CD4-positive, alpha-beta T cell treated with Interleukin-6 for 4 hours (primary cell): ENCODE measurements around the gene NAGA.
"Not testable (repeated sequence)": the region's sequence is repeated elsewhere in the genome, so short reads cannot be mapped to it uniquely, and the experiment has no call there.

Source experiments
- DNase-seq: peaks from one replicate; pipeline ENCODE4 v3.0.0-alpha.2; 2020; ENCODE audit warnings: mixed read lengths

Gene NAGA

DNA sequence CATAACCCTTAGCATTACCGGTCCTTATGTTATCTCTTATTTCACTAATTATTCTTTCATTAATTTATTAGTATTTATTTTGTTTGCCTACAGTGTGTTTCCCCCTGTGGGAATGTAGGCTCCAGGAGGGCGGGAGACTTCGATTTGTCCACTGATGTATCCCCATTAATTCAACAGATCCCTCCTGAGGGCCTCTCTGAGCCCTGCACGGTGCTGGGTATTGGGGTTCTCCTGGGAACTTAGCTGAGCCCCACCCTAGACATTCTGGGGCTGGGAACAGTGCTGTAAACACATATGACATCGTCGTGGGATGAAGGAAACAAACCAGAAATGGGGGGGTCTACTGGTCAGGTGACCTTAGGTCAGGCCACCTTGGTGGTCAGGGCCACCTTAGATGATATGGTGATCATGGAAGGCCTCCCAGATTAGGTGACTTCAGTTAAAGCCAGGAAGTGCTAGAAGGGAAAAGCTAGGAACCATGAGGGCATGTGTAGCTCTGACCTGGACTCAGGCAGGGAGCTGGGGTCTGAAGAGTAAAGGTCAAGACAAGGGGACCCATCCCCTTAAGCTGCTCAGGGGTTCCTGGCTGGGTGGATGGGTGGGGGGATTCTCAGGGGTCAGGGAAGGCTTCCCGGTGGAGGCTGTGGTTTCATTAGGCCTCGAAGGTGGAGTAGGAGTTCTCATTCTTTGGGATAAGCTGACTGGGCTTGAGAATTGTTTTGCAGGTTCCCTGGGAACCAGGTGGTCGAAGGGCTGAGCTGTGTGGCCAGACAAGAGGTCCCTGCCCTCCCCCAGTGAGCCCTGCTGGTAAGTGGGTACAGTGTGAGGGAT is 4.4 kb upstream of the NAGA start:
- DNase-seq: no peak

DNA sequence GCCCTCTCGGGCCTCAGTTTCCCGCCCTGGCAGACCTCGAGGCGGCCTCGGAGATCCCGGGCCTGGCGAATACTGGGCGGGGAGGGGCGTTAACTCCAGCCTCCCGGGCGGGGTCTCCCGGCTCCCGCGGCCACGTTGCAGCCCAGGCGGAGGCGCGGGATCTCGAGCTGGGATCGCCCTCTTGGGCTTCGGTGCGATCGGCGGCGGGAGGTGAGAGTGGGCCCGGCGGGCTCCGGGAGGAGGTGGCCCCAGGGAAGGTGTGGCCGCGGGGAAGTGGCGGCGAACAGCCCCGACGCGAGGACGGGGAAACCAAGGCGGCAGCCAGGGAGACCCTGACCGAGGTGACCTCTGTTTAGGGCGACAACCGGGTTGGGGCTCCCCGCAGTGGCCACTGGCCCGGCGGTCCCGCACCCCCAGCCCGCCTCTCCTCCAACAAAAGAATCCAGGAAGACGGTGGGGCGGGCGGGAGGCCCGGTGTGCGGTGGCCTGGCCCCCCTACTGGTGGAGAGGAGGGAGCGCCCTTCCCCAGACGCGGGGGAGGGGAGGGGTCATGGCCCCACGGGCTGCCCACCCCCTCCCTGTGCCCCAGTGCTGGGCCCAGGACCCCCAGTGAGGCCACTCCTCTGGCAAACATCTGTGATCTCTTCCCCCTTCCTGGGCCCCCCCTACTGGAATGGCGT is 3.7 kb upstream of the NAGA start, which contains the start of gene PHETA2:
Gene PHETA2 (plus strand): TSS at position 117 of the 680 bp plus-strand sequence. CDS start 3,046 bp downstream, outside the sequence.
- peak; percentile 72 for DNase-seq

DNA sequence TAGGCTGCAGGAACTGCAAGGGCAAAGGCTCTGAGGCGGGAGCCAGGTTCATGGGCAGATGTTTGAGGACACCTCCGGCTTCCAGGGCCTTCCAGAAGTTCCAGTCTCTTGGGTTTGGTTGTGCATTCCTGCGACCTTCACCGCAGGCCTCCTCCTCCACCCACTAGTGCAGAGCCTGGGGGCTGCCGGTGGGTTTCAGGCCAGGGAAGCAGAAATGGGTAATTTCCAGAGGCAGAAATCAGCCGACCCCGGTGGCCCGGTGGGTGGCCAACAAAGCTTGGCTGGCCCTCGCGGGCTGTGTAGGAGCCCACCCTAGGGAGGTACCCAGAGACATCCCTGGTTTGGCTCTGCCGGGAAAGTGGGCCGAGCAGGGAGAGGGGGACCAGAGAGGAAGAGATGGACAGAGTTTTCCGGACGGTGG is 3.0 kb upstream of the NAGA start:
- no peak for DNase-seq

DNA sequence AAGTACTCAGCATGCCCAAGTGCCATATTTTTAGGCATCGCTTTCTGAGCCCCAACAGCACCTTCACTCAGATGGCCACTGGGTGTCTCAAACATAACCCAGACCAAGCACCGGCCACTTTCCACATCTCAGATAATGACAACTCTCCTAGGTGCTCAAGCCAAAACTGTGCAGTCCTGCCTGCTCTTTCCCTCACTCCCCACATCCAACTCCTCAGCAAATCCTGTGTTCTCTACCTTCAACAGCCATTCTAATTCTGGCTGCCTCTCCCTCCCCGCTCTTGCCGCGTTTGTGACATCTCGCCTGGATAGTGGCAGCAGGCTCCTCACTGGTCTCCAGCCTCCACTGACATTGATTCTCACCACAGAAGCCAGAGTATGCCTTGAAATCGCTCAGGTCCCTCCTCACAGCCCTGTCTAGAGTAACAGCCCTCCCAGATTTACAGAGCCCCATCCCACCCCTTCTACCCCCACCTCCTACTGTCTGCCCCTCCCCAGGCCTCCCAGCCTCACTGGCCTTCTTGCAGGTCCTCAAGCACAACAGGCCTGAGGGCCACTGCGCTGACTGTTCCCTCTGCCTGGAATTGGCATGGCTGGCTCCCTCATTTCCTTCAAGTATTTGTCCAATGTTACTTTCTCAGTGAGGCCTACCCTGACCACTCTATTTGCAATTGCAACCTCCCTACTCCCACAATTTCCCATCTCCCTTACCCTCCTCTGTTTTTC is 2.2 kb upstream of the NAGA start:
- no peak for DNase-seq

- not testable (repeated sequence) for DNase-seq
These were observed 896 bp upstream of the NAGA start for GRCh38 chr22:42071508-42071907.

DNA sequence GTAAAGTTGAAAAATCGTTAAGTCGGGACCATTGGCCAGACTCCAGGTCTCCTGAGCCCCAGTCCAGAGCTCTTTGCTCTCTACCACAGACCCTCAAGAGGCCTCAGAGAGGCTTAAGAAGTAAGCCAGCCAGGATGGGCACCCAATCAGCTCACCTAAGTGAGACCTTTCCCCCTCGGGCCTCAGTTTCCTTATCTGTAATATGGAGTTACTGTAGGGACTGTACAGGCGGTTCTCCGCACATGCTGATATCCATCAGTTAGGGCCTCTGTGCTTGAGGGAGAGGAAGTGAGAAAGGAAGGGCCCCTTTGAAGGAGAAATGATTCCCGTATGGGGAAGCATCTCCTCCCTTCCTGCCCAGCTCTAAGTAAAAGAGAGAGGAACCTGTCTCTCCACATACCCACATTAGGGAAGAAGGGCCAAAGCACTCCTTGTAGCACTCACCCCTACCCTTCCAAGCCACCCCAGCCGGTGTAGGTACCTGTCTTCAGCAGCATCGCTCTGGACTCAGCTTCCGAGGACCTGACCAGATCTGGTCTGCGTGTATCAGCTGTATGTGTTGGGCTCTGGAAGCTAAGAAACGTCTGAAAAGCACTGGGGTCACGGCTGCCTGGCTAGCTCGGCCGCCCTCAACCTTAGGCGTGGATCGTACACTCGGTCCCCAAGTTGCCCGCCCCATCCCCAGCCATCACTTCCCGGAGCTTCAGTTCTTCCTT is 653 bp downstream of the NAGA start:
- DNase-seq: no peak

DNA sequence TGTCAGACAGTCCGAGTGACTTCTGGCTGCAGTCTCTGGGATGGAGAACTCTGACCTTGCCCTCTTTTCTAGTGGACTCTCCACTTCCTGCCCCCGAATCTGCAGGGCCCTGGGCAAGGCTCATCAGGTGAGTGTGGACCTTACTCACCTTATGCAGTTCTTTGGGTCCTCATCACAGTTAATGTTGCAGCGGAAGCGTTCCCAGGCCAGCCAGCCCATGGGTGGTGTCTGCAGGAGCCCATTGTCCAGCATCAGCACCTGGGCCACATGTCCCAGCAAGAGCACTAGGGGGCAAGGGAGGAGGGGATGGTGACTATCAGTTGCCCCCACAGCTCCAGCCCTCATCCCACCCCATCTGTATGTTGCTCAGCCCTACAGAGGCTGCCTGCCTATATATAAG is 2.3 kb downstream of the NAGA start:
- no peak for DNase-seq

DNA sequence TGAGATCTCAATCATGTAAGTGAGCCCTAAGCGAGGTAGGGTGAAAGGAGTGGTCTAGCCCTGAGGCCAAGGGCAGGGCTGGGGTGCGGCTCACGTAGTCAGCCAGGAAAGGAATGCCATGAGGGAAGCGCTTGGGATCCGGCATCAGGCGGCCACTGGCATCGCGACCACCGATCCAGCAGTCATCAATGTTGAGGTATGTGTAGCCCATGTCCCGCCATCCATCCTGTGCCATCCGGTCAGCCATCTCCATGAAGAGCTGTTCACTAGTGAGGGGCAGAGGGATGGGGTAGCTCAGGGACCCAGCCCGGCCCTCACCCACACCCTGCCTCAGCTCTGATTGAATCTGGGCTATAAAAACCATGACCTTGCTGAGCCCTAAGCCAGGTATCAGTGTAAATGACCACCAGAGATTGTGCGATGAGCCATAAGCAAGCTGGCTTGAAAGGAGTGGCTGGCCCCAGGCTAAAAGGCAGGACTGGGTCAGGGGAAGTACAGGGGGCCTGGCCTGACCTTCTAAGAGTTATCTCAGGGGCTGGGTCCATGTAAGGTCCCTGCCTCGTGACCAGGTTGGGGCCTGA is 2.9 kb downstream of the NAGA start:
- no peak for DNase-seq

GRCh38 chr22:42066937-42067336 is 3.7 kb downstream of the NAGA start:
- no peak for DNase-seq

DNA sequence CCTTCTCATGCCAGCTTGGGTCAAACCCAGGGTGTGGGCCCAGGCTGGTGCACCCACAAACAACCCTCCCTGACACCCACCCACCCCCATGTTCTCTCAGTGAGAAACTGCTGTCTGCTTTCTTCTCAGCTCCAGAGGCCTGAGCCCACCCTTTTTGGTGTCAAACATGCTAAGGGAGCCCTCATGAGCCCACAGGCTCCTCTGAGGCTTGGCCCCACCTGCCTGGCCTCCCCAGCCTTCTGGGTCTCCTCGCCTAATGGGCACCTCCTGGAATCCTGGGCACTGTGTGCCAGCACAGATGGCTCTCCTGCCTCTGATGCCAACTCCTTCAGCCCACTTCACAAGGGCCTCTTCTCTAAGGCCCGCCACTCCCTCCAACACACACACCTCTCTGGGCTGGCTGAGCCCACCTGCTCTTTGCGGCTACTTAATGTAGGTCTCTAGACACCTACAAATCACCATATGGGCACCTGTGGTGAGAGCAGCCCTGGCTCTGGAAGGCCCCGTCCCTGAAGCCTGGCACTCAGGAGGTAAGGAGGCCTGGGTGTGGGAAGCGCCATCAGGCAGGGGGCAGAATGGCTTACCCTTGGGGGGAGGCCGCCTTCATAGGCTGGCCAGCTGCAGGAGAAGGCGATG is 4.4 kb downstream of the NAGA start:
- no peak for DNase-seq

- DNase-seq: no peak
These were observed 5.0 kb downstream of the NAGA start for GRCh38 chr22:42065438-42066125.

GRCh38 chr22:42064629-42065028 is 6.0 kb downstream of the NAGA start:
- DNase-seq: no peak

DNA sequence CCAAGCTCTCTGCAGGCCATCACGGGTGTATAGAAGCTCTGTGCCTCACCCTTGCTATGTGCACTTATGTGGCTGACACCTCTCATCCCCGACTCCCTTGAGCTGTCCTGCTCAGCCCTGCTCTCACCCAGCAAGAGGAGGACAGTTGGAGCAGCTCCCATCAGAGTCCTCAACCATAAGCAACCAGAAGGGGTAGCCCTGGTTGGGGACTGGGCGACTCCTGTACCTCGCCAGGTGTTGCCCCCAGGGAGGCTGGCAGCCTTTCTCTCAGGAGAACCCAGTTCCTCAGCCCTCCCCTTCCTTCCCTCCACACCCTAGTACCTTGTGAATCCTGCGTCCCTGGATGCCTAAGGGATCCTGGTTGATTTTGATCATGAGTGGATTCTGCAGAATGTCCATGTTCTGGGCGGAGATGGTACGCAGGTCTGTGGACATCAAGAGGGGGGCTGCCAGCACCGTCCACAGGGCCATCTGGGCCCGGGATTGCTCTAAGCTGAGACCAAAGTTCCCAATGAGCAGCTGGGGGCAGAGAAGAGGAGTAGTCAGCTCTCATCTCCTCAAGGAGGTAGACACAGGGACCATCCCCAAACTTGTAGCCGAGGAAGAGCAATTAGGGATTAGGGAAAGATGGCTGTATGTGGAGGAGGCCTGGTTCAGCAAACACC is 8.0 kb downstream of the NAGA start:
- no peak for DNase-seq

DNA sequence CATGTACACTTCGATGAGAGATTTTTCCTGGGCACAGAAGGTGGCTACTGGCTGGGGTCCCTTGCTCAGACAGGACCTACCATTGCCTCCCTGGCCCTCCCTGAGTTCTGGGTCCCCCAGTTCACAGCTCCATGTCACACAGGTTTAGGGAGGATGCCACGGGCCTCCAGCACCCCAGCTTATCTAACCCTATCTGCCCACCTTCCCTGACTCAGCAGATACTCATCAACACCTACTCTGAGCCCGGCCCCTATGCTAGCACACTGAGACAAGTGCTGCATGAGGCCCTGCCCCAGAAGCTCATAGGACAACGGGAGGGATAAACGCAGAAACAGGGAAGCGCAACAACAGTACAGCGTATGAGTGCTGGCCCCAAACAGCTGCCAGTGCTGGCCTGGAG is 9.6 kb downstream of the NAGA start:
- no peak for DNase-seq

- DNase-seq: no peak
These were observed 10.1 kb downstream of the NAGA start for GRCh38 chr22:42060489-42060888.

DNA sequence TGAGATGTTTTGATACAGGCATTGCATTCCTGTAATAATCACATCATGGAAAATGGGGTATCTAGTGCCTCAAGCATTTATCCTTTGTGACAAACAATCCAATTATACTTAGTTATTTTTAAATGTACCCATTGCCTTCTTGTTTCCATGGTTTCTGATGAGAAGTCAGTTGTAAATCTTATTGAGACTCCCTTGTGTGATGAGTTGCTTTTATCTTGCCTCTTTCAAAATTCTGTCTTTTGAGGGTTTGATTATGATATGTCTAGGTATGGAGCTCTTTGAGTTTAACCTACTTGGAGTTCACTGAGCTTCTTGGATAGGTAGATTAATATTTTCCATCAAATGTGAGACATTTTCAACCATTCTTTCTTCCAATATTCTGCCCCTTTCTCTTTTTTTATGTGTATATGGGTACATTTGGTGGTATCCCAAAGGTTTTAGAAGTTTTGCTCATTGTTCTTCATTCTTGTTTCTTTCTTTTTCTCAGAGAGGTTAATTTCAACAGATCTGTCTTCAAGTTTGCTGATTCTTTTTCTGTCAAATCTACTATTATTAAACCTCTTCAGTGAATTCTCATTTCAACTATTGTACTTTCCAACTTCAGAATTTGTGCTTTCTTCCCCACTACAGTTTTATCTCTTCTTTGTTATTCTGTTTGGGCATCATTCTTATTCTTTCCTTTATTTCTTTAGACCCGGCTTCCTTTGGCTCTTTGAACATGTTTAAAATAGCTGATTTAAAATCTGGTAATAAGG is 13.7 kb downstream of the NAGA start:
- no peak for DNase-seq

DNA sequence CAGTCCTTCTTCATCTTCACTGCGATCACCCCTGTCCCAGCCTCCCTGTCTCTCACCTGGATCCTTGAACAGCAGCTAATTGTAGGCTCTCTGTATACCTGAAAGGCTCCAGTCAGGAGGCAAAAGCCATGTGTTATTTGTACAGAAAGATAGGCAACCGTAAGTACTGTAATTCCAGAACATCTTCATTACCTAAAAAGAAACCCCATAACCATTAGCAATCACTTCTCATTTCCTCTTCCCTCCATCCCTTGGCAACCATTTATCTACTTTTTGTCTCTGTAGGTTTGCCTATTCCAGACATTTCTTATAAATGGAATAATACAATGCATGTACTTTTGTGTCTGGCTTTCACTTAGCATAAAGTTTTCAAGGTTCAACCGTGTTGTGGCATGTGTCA is 17.8 kb downstream of the NAGA start:
- DNase-seq: no peak

DNA sequence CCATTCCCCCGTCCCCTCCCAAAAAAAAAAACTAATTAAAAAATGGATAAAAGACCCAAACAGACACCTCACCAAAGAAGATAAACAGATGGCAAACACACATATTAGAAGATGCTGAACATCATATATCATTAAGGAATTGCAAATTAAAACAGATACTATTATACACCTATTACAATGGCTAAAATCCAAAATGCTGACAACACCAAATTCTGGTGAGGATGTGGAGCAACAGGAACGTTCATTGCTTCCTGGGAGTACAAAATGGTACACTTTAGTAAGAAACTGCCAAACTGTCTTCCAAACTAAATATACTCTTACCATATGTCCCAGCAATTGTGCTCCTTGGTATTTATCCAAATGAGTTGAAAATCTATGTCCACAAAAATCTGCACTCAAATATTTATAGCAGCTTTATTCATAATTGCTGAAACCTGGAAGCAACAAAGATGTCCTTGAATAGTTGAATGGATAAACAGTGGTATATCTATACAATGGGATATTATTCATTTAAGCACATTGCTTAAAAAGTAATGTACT is 19.9 kb downstream of the NAGA start:
- no peak for DNase-seq

- no peak for DNase-seq
These were observed 28.8 kb downstream of the NAGA start for GRCh38 chr22:42041784-42042183.

GRCh38 chr22:42039271-42039670 is 31.3 kb downstream of the NAGA start:
- no peak for DNase-seq
